Measurements from ENCODE around the gene RHEX.

RHEX gene

DNA sequence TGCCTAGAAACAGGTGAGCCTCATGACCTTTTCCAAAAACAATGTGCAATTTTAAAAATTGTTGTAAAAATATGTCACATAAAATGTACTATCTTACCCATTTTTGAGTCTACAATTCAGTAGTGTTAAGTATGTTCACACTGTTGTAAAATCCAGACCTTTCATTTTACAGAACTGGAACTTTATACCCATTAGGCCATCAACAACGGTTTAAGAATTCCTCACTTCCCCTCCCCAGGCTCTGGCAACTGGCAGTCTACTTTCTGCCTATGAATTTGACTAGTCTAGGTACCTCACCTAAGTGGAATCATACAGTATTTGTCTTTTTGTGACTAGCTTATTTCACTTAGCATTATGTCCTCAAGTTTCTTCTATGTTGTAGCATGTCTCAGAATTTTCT is 37.9 kb upstream of the RHEX start:
- DNase-seq (ENCODE audit: extremely low read depth, insufficient read length): no peak
- Histone ChIP-seq H3K36me3 (ENCODE audit: control insufficient read depth, insufficient read depth, low read length) (no peaks in the 10 kb centered on the region), H3K27me3 (replicated peaks; ENCODE audit: control insufficient read depth, insufficient read depth, low read length) (no peaks in the 10 kb centered on the region), H3K4me3 (replicated peaks; ENCODE audit: low read depth, low read length) (no peak overlapping the region)
- no peak for TF ChIP-seq CTCF (IDR thresholded peaks at IDR 0.05; ENCODE audit: insufficient read depth, low read length, poor library complexity, severe bottlenecking)

GRCh38 chr1:206020393-206021007 is 32.5 kb upstream of the RHEX start:
- no peak for DNase-seq (ENCODE audit: extremely low read depth, insufficient read length)
- no peaks in the 10 kb centered on the region for H3K36me3 ChIP-seq (ENCODE audit: control insufficient read depth, insufficient read depth, low read length)
- TF ChIP-seq CTCF (IDR thresholded peaks at IDR 0.05; ENCODE audit: insufficient read depth, low read length, poor library complexity, severe bottlenecking): no peak
- peaks cover 2% of the 10 kb centered on the region for H3K27me3 ChIP-seq (replicated peaks; ENCODE audit: control insufficient read depth, insufficient read depth, low read length)
- H3K4me3 ChIP-seq (replicated peaks; ENCODE audit: low read depth, low read length): no peak overlapping the region

DNA sequence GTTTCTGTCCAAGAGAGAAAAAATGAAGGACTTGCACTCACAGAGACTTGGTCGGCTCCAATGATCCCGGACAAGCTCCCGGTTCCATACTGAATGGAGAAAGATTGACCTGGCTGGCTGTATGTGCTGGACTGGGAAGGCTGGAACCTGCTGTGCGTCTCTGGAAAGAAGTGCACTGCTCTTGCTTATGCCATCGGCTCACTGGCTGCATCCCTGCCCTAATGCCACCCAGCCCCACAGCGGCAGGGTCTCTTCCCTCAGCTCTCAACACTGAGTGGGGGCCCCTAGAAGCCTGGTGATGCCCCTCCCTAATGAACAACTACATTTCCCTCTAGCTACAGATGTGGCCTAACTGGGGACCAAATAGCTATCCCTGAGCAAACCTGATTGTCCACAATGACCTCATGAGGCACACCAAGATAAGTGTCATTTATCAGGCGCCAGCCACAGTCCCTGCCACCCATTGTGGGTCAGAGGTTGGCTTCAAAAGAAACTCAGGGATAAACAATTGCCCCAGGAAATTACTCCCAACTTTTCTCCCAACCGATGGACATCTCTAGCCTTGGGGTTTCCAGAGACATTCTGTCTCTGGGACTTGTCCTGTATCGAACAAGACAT is 31.9 kb upstream of the RHEX start:
- no peak for DNase-seq (ENCODE audit: extremely low read depth, insufficient read length)
- no peaks in the 10 kb centered on the region for H3K36me3 ChIP-seq (ENCODE audit: control insufficient read depth, insufficient read depth, low read length)
- H3K27me3 ChIP-seq (replicated peaks; ENCODE audit: control insufficient read depth, insufficient read depth, low read length): peaks cover 2% of the 10 kb centered on the region
- H3K4me3 ChIP-seq (replicated peaks; ENCODE audit: low read depth, low read length): no peak overlapping the region
- TF ChIP-seq CTCF (IDR thresholded peaks at IDR 0.05; ENCODE audit: insufficient read depth, low read length, poor library complexity, severe bottlenecking): no peak

DNA sequence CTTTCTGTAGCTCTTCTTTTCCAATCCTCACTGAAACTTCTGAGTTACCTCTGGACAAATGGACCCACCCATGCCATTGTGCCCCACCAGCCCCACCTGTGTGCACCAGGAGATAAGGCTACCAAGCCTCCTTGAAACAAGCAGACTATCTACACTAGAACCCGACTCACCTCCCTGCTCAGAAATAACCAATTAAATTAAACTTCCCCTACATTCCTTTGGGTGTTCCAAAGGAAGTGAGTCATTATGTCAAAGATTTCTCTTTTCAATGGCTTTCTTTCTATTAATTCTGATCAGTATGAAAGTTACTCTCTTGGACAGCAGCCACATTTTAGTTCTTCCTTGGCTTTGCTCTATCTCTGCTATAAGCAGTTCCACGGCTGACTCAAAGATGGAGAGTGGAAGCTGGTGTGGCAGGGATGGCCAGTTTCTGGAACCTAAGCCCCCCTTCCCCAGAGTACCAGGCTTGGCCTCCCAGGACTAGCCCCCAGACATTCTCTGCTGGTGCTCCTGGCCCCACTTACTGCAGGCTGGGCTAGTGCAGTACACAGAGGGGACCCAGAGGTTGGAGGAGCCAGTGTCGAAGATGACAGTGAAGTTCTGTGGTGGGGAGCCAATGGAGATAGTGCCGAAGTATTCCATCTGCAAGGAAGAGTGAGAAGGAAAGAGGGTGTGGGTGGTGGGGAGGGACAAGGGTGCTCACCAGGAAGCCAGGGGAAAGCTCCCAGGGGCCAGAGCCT is 31.2 kb upstream of the RHEX start:
- no peak for DNase-seq (ENCODE audit: extremely low read depth, insufficient read length)
- no peak for TF ChIP-seq CTCF (IDR thresholded peaks at IDR 0.05; ENCODE audit: insufficient read depth, low read length, poor library complexity, severe bottlenecking)
- Histone ChIP-seq H3K27me3 (replicated peaks; ENCODE audit: control insufficient read depth, insufficient read depth, low read length) (peaks cover 2% of the 10 kb centered on the region), H3K4me3 (replicated peaks; ENCODE audit: low read depth, low read length) (no peak overlapping the region), H3K36me3 (ENCODE audit: control insufficient read depth, insufficient read depth, low read length) (no peaks in the 10 kb centered on the region)

DNA sequence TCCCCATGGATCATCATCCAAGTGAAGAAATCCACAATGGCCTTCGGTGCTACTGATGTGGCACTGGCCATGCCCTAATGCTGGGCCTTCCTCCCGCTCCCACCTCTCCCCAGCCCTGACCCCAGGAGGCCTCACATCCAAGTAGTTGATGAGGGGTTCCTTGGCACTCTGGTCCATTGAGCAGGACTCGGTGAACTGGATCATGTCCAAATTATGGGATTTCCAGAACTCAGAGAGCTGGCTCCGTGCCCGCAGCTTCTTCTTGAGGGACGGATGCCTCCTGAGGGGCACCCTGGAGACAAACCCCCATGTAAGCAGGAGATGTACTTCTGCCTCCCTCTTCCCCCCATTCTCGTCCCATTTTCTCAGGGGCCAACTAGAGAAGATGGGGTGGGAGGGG is 30.2 kb upstream of the RHEX start:
- TF ChIP-seq CTCF (IDR thresholded peaks at IDR 0.05; ENCODE audit: insufficient read depth, low read length, poor library complexity, severe bottlenecking): no peak
- Histone ChIP-seq H3K27me3 (replicated peaks; ENCODE audit: control insufficient read depth, insufficient read depth, low read length) (peaks cover 2% of the 10 kb centered on the region), H3K4me3 (replicated peaks; ENCODE audit: low read depth, low read length) (no peak overlapping the region), H3K36me3 (ENCODE audit: control insufficient read depth, insufficient read depth, low read length) (no peaks in the 10 kb centered on the region)
- DNase-seq (ENCODE audit: extremely low read depth, insufficient read length): no peak
